Kidney (tissue), 14 donors: Measurements from ENCODE around the gene PLEKHM2. TPM values are rescaled to one million over a fixed set of nuclear protein-coding genes. Genes with fewer than 3 reads are reported as not detected.
A peak's percentile ranks its signal among the peaks of the same experiment; 100 is the strongest.

Source experiments
- DNase-seq, 5 donors: peaks; one replicate each; pipeline ENCODE4 v3.0.0-alpha.2; 2013 to 2020
- FAIRE-seq: peaks from 2 replicates; lab custom pipeline; 2012; peaks lifted over from hg19 to GRCh38; lab: Jason Lieb, UNC
- H3K27ac ChIP-seq, 2 donors: one replicate each; pipeline ENCODE4 v1.7.0; 2013; ENCODE audit warnings: low read depth in 2 of 2, low read length in 2 of 2, inconsistent platforms in 1 of 2
- H3K27me3 ChIP-seq: one replicate; pipeline ENCODE4 v1.7.1; 2013; ENCODE audit warnings: low read length, inconsistent platforms; ENCODE audit not compliant: control insufficient read depth, insufficient read depth
- H3K36me3 ChIP-seq, 3 donors: one replicate each; pipeline versions ENCODE4 v1.7.0 to v1.7.1; 2013; ENCODE audit warnings: low read length in 3 of 3, control low read depth in 1 of 3, inconsistent platforms in 1 of 3; ENCODE audit not compliant: insufficient read depth in 3 of 3, control insufficient read depth in 2 of 3
- H3K4me1 ChIP-seq, 3 donors: one replicate each; pipeline versions ENCODE4 v1.7.0 to v1.7.1; 2013; ENCODE audit warnings: low read length in 3 of 3, inconsistent platforms in 1 of 3, low read depth in 1 of 3; ENCODE audit not compliant: control insufficient read depth in 2 of 3, insufficient read depth in 2 of 3
- H3K4me3 ChIP-seq, 3 donors: one replicate each; pipeline versions ENCODE4 v1.7.0 to v1.8.1; 2013; ENCODE audit warnings: low read length in 3 of 3, control low read depth in 1 of 3, inconsistent platforms in 1 of 3
- H3K9ac ChIP-seq, 3 donors: one replicate each; pipeline versions ENCODE4 v1.7.0 to v1.7.1; 2013; ENCODE audit warnings: low read length in 3 of 3, control low read depth in 1 of 3, inconsistent platforms in 1 of 3
- H3K9me3 ChIP-seq, 3 donors: one replicate each; pipeline versions ENCODE4 v1.7.0 to v1.7.1; 2013; ENCODE audit warnings: low read length in 3 of 3, control low read depth in 1 of 3, inconsistent platforms in 1 of 3; ENCODE audit not compliant: control insufficient read depth in 2 of 3, insufficient read depth in 1 of 3
- CTCF ChIP-seq: IDR thresholded peaks from 3 replicates; pipeline ENCODE4 v1.5.1; 2012; ENCODE audit warnings: mild to moderate bottlenecking, moderate library complexity, borderline replicate concordance; ENCODE audit not compliant: insufficient read depth; ENCODE audit errors: extremely low read depth
- intact Hi-C: fragments of 100-400 bp; cut with DNase I; formaldehyde crosslinking; loops from one replicate; pipeline ENCODE4 v1.11.1; 2022
- polyA plus RNA-seq: library from polyadenylated mRNA; stranded (reverse); fragments of 350-450 nt; fragmentation: Illumina TruSeq; extraction: RNeasy Lipid Tissue Mini Kit (QIAGEN cat#74804); gene quantifications from one replicate; pipeline ENCODE4 v1.2.3, GENCODE V29; 2014; ENCODE audit warnings: low read depth, low replicate concordance; ENCODE audit not compliant: insufficient read depth
- total RNA-seq: library from RNA; stranded (reverse); fragmentation: NEBNext Ultra II Directional; extraction: Animal tissue kit (Norgen Biotek cat#: 25700); gene quantifications from one replicate; pipeline ENCODE4 v1.2.1, GENCODE V29; 2021
- donor health status: control.
- donor health status: control.
- donor health status: control.
- donor health status: control.
- donor health status: control.
- donor health status: DM: yes; HTN: yes; CAD: no.
- donor health status: Normal renal cell carcinoma (clear cell type).

PLEKHM2 gene
- total and polyA plus RNA-seq, 2 donors from 2014 or later = 21.7 to 65.7 TPM

- Histone ChIP-seq H3K9ac (no peak overlapping the region), H3K27ac (peak overlapping the region; percentile 25 to 64), H3K27me3 (no peaks in the 10 kb centered on the region), H3K9me3 (no peaks in the 10 kb centered on the region), H3K36me3 (no peaks in the 10 kb centered on the region), H3K4me3 (no peak overlapping the region), H3K4me1 (peaks cover 0 to 3% (median 1%) of the 10 kb centered on the region in 3 donors)
- intact Hi-C loops = no loop called here
- FAIRE-seq (no peak), DNase-seq (no peak)
- TF ChIP-seq CTCF = no peak
Observed at GRCh38 chr1:15680561-15681348, 3.4 kb upstream of the PLEKHM2 start.

- TF ChIP-seq CTCF = no peak
- H3K27me3 ChIP-seq = no peaks in the 10 kb centered on the region
- intact Hi-C loops = no loop called here
- no peak for FAIRE-seq
- H3K9ac ChIP-seq = no peak overlapping the region
- no peaks in the 10 kb centered on the region for H3K9me3 ChIP-seq
- H3K4me1 ChIP-seq = peaks cover 0 to 7% (median 3%) of the 10 kb centered on the region in 3 donors
- H3K36me3 ChIP-seq = no peaks in the 10 kb centered on the region
- peak overlapping the region in 1 of 2 donors; percentile 25 for H3K27ac ChIP-seq
- no peak overlapping the region for H3K4me3 ChIP-seq
- no peak for DNase-seq
Observed at GRCh38 chr1:15681349-15682292, 2.5 kb upstream of the PLEKHM2 start.

- FAIRE-seq (no peak), DNase-seq (peak in 1 of 5 donors; percentile 57)
- intact Hi-C loops = no loop called here
- TF ChIP-seq CTCF = no peak
- H3K4me3 ChIP-seq = no peak overlapping the region
- H3K4me1 ChIP-seq = peaks cover 0 to 7% (median 3%) of the 10 kb centered on the region in 3 donors
- H3K36me3 ChIP-seq = no peaks in the 10 kb centered on the region
- H3K27me3 ChIP-seq = no peaks in the 10 kb centered on the region
- H3K9ac ChIP-seq = no peak overlapping the region
- H3K9me3 ChIP-seq = no peaks in the 10 kb centered on the region
- no peak overlapping the region for H3K27ac ChIP-seq
Observed at GRCh38 chr1:15682936-15683341, 1.2 kb upstream of the PLEKHM2 start.
